ENCODE results near the gene RNU5B-1. TPM values are rescaled to one million over a fixed set of nuclear protein-coding genes. Genes with fewer than 3 reads are reported as not detected.

The RNU5B-1 gene
- total RNA-seq, 6 donors from 2014 or later: 22.5 to 38.1 TPM; not detected in 4

DNA sequence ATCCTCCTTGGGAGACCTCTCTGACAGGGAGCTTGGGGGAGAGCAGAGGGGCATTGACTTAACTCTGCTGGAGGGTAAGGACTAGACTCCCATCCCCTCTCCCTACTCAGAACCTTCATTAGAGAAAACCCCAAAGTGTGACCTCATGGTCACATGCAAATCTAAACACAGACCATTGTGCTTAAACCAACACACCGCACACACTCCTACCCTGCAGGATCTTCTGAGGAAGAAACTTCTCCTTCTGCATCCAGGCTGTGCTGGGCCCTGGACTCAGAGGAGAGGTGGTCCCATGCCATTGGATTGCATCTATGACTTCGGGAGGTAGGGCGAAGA lies 17.0 kb upstream of the RNU5B-1 start:
- DNase-seq (no peak), ATAC-seq (ENCODE audit: low FRiP score in 2 of 2) (no peak)
- Histone ChIP-seq H3K4me1 (peaks cover 10 to 16% (median 15%) of the 10 kb centered on the region in 4 donors), H3K27me3 (no peaks in the 10 kb centered on the region), H3K9me3 (no peaks in the 10 kb centered on the region), H3K36me3 (no peaks in the 10 kb centered on the region), H3K4me3 (peak overlapping the region in 2 of 4 donors; percentile 84), H3K27ac (peak overlapping the region; percentile 85 to 90 (median 89))
- no peak for TF ChIP-seq POLR2A (IDR thresholded peaks at IDR 0.05)
- no peak for TF ChIP-seq EP300 (IDR thresholded peaks at IDR 0.05)
- TF ChIP-seq, protein P1, sequence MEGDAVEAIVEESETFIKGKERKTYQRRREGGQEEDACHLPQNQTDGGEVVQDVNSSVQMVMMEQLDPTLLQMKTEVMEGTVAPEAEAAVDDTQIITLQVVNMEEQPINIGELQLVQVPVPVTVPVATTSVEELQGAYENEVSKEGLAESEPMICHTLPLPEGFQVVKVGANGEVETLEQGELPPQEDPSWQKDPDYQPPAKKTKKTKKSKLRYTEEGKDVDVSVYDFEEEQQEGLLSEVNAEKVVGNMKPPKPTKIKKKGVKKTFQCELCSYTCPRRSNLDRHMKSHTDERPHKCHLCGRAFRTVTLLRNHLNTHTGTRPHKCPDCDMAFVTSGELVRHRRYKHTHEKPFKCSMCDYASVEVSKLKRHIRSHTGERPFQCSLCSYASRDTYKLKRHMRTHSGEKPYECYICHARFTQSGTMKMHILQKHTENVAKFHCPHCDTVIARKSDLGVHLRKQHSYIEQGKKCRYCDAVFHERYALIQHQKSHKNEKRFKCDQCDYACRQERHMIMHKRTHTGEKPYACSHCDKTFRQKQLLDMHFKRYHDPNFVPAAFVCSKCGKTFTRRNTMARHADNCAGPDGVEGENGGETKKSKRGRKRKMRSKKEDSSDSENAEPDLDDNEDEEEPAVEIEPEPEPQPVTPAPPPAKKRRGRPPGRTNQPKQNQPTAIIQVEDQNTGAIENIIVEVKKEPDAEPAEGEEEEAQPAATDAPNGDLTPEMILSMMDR (IDR thresholded peaks at IDR 0.05): no peak
- TF ChIP-seq POLR2AphosphoS5 (IDR thresholded peaks at IDR 0.05): no peak
- WGBS, 2 donors: 82 to 96% methylated on average over 2 to 3 of the region's 3 CpGs

DNA sequence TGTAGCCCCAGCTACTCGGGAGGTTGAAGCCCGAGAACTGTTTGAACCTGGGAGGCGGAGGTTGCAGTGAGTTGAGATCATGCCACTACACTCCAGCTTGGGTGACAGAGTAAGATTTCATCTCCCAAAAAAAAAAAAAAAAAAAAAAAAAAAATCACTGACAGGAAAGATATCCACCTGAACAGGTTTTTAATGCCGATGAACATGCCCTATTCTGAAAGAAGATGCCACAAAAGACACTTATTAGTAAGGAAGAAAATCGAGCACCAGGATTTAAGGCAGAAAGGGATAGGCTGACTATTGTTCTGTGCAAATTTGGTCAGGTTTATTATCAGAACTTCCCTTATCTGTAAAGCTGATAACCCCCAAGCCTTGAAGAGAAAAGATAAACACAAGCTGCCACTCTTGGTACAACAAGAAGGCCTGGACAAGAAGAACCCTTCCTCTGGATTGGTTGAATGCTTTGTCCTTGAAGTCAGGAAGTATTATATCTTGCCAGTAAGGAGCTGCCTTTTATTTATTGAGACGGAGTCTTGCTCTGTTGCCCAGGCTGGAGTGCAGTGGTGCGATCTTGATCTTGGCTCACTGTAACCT lies 15.1 kb upstream of the RNU5B-1 start:
- no peak overlapping the region for H3K4me3 ChIP-seq
- H3K27me3 ChIP-seq: no peaks in the 10 kb centered on the region
- no peaks in the 10 kb centered on the region for H3K9me3 ChIP-seq
- H3K36me3 ChIP-seq: no peaks in the 10 kb centered on the region
- WGBS, 2 donors: 71 to 74% methylated on average over 7 of the region's 7 CpGs
- H3K4me1 ChIP-seq: peaks cover 10 to 16% (median 15%) of the 10 kb centered on the region in 4 donors
- DNase-seq (no peak), ATAC-seq (ENCODE audit: low FRiP score in 2 of 2) (no peak)
- no peak overlapping the region for H3K27ac ChIP-seq
- no peak for TF ChIP-seq EP300 (IDR thresholded peaks at IDR 0.05)
- TF ChIP-seq POLR2A (IDR thresholded peaks at IDR 0.05): no peak
- TF ChIP-seq POLR2AphosphoS5 (IDR thresholded peaks at IDR 0.05): no peak
- TF ChIP-seq, protein P1 (IDR thresholded peaks at IDR 0.05): no peak

DNA sequence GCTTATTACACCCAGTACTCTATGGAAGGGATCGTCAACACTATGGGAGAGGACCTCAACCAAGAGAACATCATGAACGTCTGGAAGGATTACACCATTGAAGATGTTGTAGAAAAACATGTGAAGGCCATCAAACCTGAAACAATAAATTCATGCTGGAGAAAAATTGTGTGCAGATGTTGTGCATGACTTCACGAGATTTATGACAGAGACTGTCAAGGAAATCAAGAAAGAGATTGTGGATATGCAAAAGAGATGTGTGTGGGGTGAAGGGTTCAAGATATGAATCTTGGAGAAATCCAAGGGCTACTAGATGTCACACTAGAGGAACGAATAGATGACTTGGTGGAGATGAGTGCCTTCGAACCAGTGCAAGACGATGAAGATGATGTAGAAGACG lies 14.2 kb upstream of the RNU5B-1 start:
- H3K27me3 ChIP-seq: no peaks in the 10 kb centered on the region
- no peak overlapping the region for H3K4me3 ChIP-seq
- TF ChIP-seq POLR2A (IDR thresholded peaks at IDR 0.05) (no peak), EP300 (IDR thresholded peaks at IDR 0.05) (no peak), POLR2AphosphoS5 (IDR thresholded peaks at IDR 0.05) (no peak)
- TF ChIP-seq, protein P1 (IDR thresholded peaks at IDR 0.05): no peak
- ATAC-seq (ENCODE audit: low FRiP score in 2 of 2) (no peak), DNase-seq (no peak)
- H3K36me3 ChIP-seq: no peaks in the 10 kb centered on the region
- H3K27ac ChIP-seq: no peak overlapping the region
- 91 to 93% methylated on average over 7 of the region's 7 CpGs for WGBS, 2 donors
- H3K9me3 ChIP-seq: no peaks in the 10 kb centered on the region
- peaks cover 8 to 17% (median 14%) of the 10 kb centered on the region in 4 donors for H3K4me1 ChIP-seq

DNA sequence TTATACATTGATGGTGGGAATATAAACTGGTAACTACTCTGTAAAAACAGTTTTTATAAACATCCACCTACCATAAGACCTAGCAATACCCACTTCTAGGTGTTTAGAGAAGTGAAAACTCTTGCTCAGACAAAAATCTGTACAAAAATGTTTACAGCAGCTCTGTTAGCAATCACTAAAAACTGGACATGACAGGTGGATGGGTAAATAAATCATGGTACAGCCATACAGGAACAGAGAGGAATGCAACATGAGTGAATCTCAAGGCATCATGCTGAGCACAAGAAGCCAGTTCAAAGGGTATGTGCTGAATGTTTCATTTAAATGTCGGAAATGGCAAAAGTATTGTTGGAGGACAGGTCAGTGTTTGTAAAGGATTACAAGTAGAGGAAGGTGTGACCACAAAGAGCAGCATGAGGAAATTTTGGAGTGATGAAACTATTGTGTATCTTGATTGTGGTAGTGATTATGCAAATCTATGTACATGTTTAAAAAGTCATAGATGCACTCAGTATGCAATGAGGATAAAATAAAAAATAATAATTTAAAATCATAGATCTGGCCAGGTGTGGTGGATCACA lies 11.4 kb upstream of the RNU5B-1 start:
- ATAC-seq (ENCODE audit: low FRiP score in 2 of 2) (no peak), DNase-seq (no peak)
- Histone ChIP-seq H3K27me3 (no peaks in the 10 kb centered on the region), H3K36me3 (no peaks in the 10 kb centered on the region), H3K4me1 (peaks cover 3 to 23% (median 8%) of the 10 kb centered on the region in 4 donors), H3K27ac (peak overlapping the region in 2 of 4 donors; percentile 35 to 61), H3K4me3 (no peak overlapping the region), H3K9me3 (no peaks in the 10 kb centered on the region)
- TF ChIP-seq EP300 (IDR thresholded peaks at IDR 0.05): no peak
- TF ChIP-seq, protein P1 (IDR thresholded peaks at IDR 0.05): no peak
- no peak for TF ChIP-seq POLR2A (IDR thresholded peaks at IDR 0.05)
- no peak for TF ChIP-seq POLR2AphosphoS5 (IDR thresholded peaks at IDR 0.05)
- WGBS, 2 donors: 70 to 71% methylated on average over 1 of the region's 1 CpG

DNA sequence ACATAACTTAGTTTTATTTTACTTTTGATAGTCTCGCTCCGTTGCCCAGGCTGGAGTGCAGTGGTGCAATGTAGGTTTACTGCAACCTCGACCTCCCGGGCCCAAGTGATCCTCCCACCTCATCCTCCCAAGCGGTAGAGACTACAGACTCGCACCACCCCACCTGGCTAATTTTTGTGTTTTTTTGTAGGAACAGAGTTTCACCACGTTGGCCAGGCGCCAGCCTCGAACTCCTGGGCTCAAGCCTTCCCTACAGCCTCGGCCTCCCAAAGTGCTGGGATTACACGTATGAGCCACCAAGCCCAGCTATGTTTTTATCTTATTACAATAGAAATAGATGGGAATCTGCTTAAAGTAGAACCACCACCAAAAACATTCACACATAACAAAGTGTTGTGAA lies 5.7 kb upstream of the RNU5B-1 start:
- no peak for TF ChIP-seq EP300 (IDR thresholded peaks at IDR 0.05)
- TF ChIP-seq, protein P1 (IDR thresholded peaks at IDR 0.05): no peak
- TF ChIP-seq POLR2A (IDR thresholded peaks at IDR 0.05): no peak
- no peak for TF ChIP-seq POLR2AphosphoS5 (IDR thresholded peaks at IDR 0.05)
- WGBS, 2 donors: 88 to 93% methylated on average over 11 of the region's 11 CpGs
- no peak overlapping the region for H3K4me3 ChIP-seq
- no peaks in the 10 kb centered on the region for H3K27me3 ChIP-seq
- H3K36me3 ChIP-seq: no peaks in the 10 kb centered on the region
- no peak for ATAC-seq (ENCODE audit: low FRiP score in 2 of 2)
- H3K4me1 ChIP-seq: peaks cover 9 to 30% (median 13%) of the 10 kb centered on the region in 4 donors
- no peak overlapping the region for H3K27ac ChIP-seq
- no peaks in the 10 kb centered on the region for H3K9me3 ChIP-seq
- DNase-seq: no peak
